Esophagus muscularis mucosa (tissue), 4 donors: Measurements from ENCODE around the gene FCSK.

Experiments used
- EP300 ChIP-seq: sonication (generic); formaldehyde crosslinking; IDR thresholded peaks from one replicate; pipeline ENCODE4 v1.6.1; 2017; ENCODE audit warnings: antibody characterized with exemption
- POLR2A ChIP-seq: fragments of 450-650 bp; IDR thresholded peaks from one replicate; pipeline ENCODE4 v1.6.1; 2017; ENCODE audit warnings: antibody characterized with exemption, moderate library complexity, mild to moderate bottlenecking, low read depth
- POLR2AphosphoS5 ChIP-seq, 2 donors: sonication (generic); formaldehyde crosslinking; IDR thresholded peaks; one replicate each; pipeline ENCODE4 v1.6.1; 2017; ENCODE audit warnings: antibody characterized with exemption in 2 of 2
- TF ChIP-seq, protein P1 (sequence below), 3 experiments: fragments of 200-600 bp in 2 of 3; fragments of 450-650 bp in 1 of 3; sonication (generic) in 2 of 3; IDR thresholded peaks; one replicate each; pipeline ENCODE4 v1.5.1; 2017 to 2019; ENCODE audit warnings: antibody characterized with exemption in 3 of 3, mild to moderate bottlenecking in 2 of 3, moderate library complexity in 1 of 3

DNA sequence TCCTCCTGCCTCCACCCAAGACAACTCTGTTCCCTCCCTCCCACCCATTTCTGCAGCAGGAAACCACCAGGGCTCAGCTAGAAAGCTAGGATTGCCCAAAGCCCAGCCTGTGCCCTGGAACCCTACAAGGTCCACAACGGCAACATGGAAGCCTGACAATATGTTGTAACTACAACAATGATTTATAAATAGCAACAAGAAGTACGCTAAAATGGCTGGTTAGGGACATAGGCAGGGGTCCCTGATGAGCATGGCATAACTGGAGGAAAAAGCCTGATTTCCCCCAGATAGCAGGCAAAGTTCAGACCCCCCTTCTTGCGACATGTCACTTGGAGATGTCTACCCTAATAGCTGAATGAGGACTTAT is 22.1 kb upstream of the FCSK start:
- TF ChIP-seq POLR2A (no peak), EP300 (no peak), POLR2AphosphoS5 (IDR thresholded peaks at IDR 0.05) (no peak)
- TF ChIP-seq, protein P1, sequence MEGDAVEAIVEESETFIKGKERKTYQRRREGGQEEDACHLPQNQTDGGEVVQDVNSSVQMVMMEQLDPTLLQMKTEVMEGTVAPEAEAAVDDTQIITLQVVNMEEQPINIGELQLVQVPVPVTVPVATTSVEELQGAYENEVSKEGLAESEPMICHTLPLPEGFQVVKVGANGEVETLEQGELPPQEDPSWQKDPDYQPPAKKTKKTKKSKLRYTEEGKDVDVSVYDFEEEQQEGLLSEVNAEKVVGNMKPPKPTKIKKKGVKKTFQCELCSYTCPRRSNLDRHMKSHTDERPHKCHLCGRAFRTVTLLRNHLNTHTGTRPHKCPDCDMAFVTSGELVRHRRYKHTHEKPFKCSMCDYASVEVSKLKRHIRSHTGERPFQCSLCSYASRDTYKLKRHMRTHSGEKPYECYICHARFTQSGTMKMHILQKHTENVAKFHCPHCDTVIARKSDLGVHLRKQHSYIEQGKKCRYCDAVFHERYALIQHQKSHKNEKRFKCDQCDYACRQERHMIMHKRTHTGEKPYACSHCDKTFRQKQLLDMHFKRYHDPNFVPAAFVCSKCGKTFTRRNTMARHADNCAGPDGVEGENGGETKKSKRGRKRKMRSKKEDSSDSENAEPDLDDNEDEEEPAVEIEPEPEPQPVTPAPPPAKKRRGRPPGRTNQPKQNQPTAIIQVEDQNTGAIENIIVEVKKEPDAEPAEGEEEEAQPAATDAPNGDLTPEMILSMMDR (IDR thresholded peaks at IDR 0.05), result no peak
